ENCODE data around the gene UROC1.
A peak's percentile ranks its signal among the peaks of the same experiment; 100 is the strongest.

Gene UROC1

DNA sequence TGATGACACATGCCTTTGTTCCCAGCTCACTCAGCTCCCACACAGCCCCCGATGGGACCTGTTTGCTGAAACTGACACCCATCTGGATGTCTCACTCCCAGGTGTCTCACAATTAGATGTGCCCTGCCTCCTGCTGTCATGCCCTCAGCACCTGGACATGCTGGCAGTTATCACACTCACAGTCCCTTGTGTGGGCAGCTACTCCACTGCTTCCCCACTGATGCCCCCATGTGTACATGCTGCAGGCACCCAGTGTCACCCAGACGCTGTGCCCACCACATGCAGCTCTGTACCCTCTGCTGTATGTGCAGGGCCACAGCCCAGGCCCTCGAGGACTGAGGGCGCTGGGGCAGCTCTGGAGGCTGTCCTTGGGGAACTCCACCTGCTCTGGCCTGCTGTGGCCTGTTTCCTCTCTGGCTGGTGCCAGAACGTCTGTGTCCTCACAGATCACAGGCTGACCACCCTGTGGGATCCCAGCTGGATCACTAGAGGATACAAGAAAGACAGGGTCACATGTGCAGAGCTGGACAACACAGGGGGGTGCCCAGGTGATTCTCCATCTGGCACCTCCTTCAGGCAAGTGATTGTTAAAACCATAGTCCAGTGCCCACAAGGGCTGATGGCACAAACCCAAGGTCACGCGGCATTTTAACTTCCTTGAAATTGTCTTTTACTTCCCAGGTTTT is 27.2 kb upstream of the UROC1 start:
- Histone ChIP-seq H3K36me3 (no peaks in the 10 kb centered on the region), H3K4me1 (peaks cover 0 to 7% (median 3%) of the 10 kb centered on the region in 4 donors), H3K4me3 (no peak overlapping the region), H3K27me3 (peaks cover 0 to 59% of the 10 kb centered on the region in 2 donors), H3K9me3 (no peaks in the 10 kb centered on the region), H3K27ac (no peak overlapping the region)
- intact Hi-C loops (cut with DNase I; ENCODE audit: low total_unique reads) = no loop called here
- TF ChIP-seq, protein P1, sequence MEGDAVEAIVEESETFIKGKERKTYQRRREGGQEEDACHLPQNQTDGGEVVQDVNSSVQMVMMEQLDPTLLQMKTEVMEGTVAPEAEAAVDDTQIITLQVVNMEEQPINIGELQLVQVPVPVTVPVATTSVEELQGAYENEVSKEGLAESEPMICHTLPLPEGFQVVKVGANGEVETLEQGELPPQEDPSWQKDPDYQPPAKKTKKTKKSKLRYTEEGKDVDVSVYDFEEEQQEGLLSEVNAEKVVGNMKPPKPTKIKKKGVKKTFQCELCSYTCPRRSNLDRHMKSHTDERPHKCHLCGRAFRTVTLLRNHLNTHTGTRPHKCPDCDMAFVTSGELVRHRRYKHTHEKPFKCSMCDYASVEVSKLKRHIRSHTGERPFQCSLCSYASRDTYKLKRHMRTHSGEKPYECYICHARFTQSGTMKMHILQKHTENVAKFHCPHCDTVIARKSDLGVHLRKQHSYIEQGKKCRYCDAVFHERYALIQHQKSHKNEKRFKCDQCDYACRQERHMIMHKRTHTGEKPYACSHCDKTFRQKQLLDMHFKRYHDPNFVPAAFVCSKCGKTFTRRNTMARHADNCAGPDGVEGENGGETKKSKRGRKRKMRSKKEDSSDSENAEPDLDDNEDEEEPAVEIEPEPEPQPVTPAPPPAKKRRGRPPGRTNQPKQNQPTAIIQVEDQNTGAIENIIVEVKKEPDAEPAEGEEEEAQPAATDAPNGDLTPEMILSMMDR (IDR thresholded peaks at IDR 0.05) = no peak
- peak; percentile 27 to 56 for DNase-seq

DNA sequence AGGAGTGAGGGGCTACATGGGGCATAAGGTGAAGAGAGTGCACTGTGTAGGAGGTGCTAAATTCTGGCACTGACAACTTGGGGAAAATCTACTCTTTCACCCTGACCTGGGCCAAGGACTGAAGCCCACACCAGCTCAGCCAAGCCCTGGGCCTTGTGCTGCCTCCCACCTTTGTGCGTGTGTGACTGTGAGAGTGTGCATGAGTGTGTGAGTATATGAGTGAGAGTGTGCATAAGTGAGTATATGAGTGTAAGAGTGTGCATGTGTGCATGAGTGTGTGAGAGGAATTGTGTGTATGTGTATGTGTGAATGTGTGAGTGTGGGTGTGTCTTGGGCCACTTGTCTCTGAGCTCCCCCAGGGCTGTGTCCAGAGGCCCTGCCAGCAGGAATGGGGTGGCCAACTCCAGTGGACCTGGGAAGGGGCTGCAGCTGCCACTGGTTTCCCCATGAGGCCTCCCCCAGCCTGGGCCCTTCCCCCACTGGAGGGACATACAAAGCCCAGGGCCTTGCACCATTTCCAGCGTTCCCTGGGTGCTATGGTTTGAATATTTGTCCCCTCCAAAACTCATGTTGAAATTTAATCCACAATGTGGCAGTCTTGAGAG is 26.0 kb upstream of the UROC1 start:
- Histone ChIP-seq H3K27me3 (peaks cover 0 to 59% of the 10 kb centered on the region in 2 donors), H3K9me3 (no peaks in the 10 kb centered on the region), H3K4me1 (peaks cover 0 to 7% (median 3%) of the 10 kb centered on the region in 4 donors), H3K36me3 (no peaks in the 10 kb centered on the region), H3K27ac (no peak overlapping the region), H3K4me3 (no peak overlapping the region)
- intact Hi-C loops (cut with DNase I; ENCODE audit: low total_unique reads) = no loop called here
- TF ChIP-seq, protein P1 (IDR thresholded peaks at IDR 0.05) = no peak
- DNase-seq = peak in 1 of 2 donors; percentile 37

DNA sequence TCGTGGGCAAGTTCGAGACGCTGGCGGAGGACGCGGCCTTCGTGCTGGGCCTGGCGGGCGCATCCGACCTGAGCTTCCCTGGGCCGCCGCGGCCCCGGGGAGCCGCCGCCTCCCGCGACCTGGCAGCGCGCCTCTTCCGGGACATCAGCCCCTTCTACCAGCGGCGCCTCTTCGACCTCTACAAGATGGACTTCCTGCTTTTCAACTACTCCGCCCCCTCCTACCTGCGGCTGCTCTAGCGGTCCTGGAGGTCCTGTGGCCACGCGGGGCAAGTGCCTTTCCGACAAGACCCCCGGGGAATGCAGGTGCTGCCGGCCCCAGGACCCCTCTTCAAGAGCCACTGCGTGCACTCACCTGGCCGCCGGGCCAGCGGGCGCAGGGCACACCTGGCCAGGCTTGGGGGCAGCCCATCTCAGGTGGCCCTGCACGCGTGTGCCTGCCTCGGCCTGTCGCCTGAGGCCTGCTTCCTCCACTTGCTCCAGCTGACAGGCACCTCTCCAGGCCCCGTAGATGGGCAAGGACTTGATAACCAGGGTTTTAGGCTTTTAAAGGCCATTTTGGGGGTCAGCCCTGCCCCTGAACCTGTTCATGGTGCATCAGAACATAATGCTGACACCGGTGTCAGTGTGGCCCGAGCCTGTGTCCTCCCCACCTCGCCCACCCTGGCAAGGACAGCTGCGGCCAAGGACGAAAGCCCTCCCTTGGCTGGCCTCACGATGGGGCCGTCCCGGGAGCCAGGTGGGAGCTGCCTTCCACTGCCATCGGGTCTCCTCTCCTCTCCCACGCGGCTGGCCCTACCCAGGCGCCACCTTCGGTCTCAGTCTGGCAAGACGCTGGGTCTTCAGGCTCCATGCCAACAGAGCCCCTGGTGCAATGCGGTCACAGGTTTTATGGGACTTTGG is 25.0 kb upstream of the UROC1 start:
- intact Hi-C loops (cut with DNase I; ENCODE audit: low total_unique reads) = no loop called here
- Histone ChIP-seq H3K4me3 (no peak overlapping the region), H3K27me3 (peaks cover 0 to 64% of the 10 kb centered on the region in 2 donors), H3K36me3 (no peaks in the 10 kb centered on the region), H3K27ac (no peak overlapping the region), H3K9me3 (no peaks in the 10 kb centered on the region), H3K4me1 (peaks cover 0 to 7% (median 3%) of the 10 kb centered on the region in 4 donors)
- peak in 1 of 2 donors; percentile 64 for DNase-seq
- TF ChIP-seq, protein P1 (IDR thresholded peaks at IDR 0.05) = no peak

DNA sequence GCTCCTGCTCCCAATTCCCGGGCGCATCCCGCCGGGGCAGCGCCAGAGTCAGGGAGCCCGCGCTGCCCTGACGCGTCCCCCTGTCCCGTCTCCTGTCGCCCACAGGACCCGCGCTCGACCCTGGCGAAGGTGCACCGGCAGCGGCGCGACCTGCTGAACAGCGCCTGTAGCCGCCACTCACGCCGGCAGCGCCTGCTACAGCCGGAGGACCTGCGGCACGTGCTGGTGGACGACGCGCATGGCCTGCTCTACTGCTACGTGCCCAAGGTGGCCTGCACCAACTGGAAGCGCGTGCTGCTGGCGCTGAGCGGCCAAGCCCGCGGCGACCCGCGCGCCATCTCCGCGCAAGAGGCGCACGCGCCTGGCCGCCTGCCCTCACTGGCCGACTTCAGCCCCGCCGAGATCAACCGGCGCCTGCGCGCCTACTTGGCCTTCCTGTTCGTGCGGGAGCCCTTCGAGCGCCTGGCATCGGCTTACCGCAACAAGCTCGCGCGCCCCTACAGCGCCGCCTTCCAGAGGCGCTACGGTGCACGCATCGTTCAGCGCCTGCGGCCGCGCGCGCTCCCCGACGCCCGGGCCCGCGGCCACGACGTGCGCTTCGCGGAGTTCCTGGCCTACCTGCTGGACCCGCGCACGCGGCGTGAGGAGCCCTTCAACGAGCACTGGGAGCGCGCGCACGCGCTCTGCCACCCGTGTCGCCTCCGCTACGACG is 24.2 kb upstream of the UROC1 start:
- TF ChIP-seq, protein P1 (IDR thresholded peaks at IDR 0.05) = no peak
- H3K9me3 ChIP-seq = no peaks in the 10 kb centered on the region
- intact Hi-C loops (cut with DNase I; ENCODE audit: low total_unique reads) = no loop called here
- no peaks in the 10 kb centered on the region for H3K36me3 ChIP-seq
- H3K4me3 ChIP-seq = no peak overlapping the region
- H3K27me3 ChIP-seq = peaks cover 0 to 72% of the 10 kb centered on the region in 2 donors
- no peak overlapping the region for H3K27ac ChIP-seq
- H3K4me1 ChIP-seq = peaks cover 0 to 7% (median 3%) of the 10 kb centered on the region in 4 donors
- peak in 1 of 2 donors; percentile 33 for DNase-seq

Measured in tibial artery (tissue), 4 donors.